IMR-90 (cell line): ENCODE results near the gene GPRIN2. TPM values are rescaled to one million over a fixed set of nuclear protein-coding genes. Genes with fewer than 3 reads are reported as not detected.

ENCODE experiments used
- ATAC-seq: fragments of 200-7000 bp; cut with Tn5 transposase; 2 replicates; pipeline ENCODE4 v1.9.1; 2020; ENCODE audit warnings: low read depth, mild to moderate bottlenecking, moderate library complexity
- BruUV-seq: library from RNA; stranded (reverse); fragments of 400-500 nt; replicated peaks from 2 replicates; lab custom pipeline; 2021; lab: Mats Ljungman, UMichigan
- CTCF ChIA-PET: fragments of 300-600 bp; formaldehyde crosslinking; extraction: SDS; loops from one replicate; lab custom pipeline; 2021; ENCODE audit warnings: antibody characterized with exemption; lab: Yijun Ruan, JAX
- POLR2A ChIA-PET: fragments of 300-600 bp; sonication (Branson Sonifier 250); formaldehyde crosslinking; loops from one replicate; lab custom pipeline; 2022; ENCODE audit warnings: antibody characterized with exemption; ENCODE audit not compliant: unreplicated experiment; lab: Charles Lee
- DNase-seq: peaks from one replicate; pipeline ENCODE4 v3.0.0; 2013
- H2AFZ ChIP-seq: replicated peaks from 2 replicates; pipeline ENCODE3; 2013; ENCODE audit warnings: low read length, mild to moderate bottlenecking; ENCODE audit not compliant: poor library complexity
- H2AK5ac ChIP-seq: 2 replicates; pipeline ENCODE4 v1.6.1; 2013; ENCODE audit warnings: low read depth, low read length, inconsistent platforms
- H2AK9ac ChIP-seq: replicated peaks from 2 replicates; pipeline ENCODE3; 2013; ENCODE audit warnings: mild to moderate bottlenecking, low read depth, low read length, moderate library complexity; ENCODE audit not compliant: poor library complexity
- H2BK120ac ChIP-seq: 2 replicates; pipeline ENCODE4 v1.6.1; 2013; ENCODE audit warnings: low read depth, low read length, inconsistent platforms
- H2BK15ac ChIP-seq: 3 replicates; pipeline ENCODE4 v1.6.1; 2013; ENCODE audit warnings: low read depth, low read length, inconsistent platforms
- H2BK20ac ChIP-seq: 2 replicates; pipeline ENCODE4 v1.6.1; 2013; ENCODE audit warnings: low read depth, mild to moderate bottlenecking, inconsistent platforms, low read length, moderate library complexity
- H2BK5ac ChIP-seq: 2 replicates; pipeline ENCODE4 v1.6.1; 2013; ENCODE audit warnings: mild to moderate bottlenecking, low read depth, low read length, inconsistent platforms; ENCODE audit not compliant: poor library complexity, severe bottlenecking
- H3K14ac ChIP-seq: replicated peaks from 2 replicates; pipeline ENCODE4 v1.6.1; 2013; ENCODE audit warnings: low read depth, low read length, inconsistent platforms
- H3K18ac ChIP-seq: 2 replicates; pipeline ENCODE4 v1.6.1; 2013; ENCODE audit warnings: low read depth, low read length, control low read depth
- H3K23ac ChIP-seq: 2 replicates; pipeline ENCODE4 v1.6.1; 2013; ENCODE audit warnings: low read depth, low read length, inconsistent platforms
- H3K27ac ChIP-seq: 2 replicates; pipeline ENCODE4 v1.5.1; 2013; ENCODE audit warnings: mild to moderate bottlenecking, control low read depth, low read length; ENCODE audit not compliant: insufficient read depth
- H3K27me3 ChIP-seq: 2 replicates; pipeline ENCODE4 v1.6.1; 2013; ENCODE audit warnings: low read length; ENCODE audit not compliant: control insufficient read depth, insufficient read depth
- H3K36me3 ChIP-seq: 2 replicates; pipeline ENCODE4 v1.6.1; 2013; ENCODE audit warnings: low read length, mixed read lengths; ENCODE audit not compliant: control insufficient read depth, insufficient read depth
- H3K4ac ChIP-seq: 2 replicates; pipeline ENCODE4 v1.6.1; 2013; ENCODE audit warnings: low read depth, low read length, inconsistent platforms
- H3K4me1 ChIP-seq: 2 replicates; pipeline ENCODE4 v1.6.1; 2013; ENCODE audit warnings: low read length, mixed read lengths; ENCODE audit not compliant: control insufficient read depth, insufficient read depth
- H3K4me2 ChIP-seq: 2 replicates; pipeline ENCODE4 v1.6.1; 2013; ENCODE audit warnings: low read depth, mild to moderate bottlenecking, control low read depth, low read length, moderate library complexity
- H3K4me3 ChIP-seq: 2 replicates; pipeline ENCODE4 v1.5.1; 2013; ENCODE audit warnings: low read depth, mild to moderate bottlenecking, control low read depth, low read length, moderate library complexity; ENCODE audit not compliant: insufficient read depth
- H3K56ac ChIP-seq: 2 replicates; pipeline ENCODE4 v1.6.1; 2013; ENCODE audit warnings: low read length, inconsistent platforms; ENCODE audit not compliant: insufficient read depth; ENCODE audit errors: extremely low read depth
- H3K79me1 ChIP-seq, 2 experiments: 2 replicates each; pipeline ENCODE4 v1.6.1; 2013; ENCODE audit warnings: low read length in 2 of 2, inconsistent platforms in 1 of 2, low read depth in 1 of 2
- H3K9ac ChIP-seq: 2 replicates; pipeline ENCODE4 v1.6.1; 2013; ENCODE audit warnings: low read depth, low read length, control low read depth
- H3K9me1 ChIP-seq: 2 replicates; pipeline ENCODE4 v1.6.1; 2013; ENCODE audit warnings: low read length, inconsistent platforms; ENCODE audit not compliant: insufficient read depth
- H3K9me3 ChIP-seq: 2 replicates; pipeline ENCODE4 v1.6.1; 2013; ENCODE audit warnings: low read length; ENCODE audit not compliant: control insufficient read depth, insufficient read depth
- H4K20me1 ChIP-seq: 2 replicates; pipeline ENCODE4 v1.6.1; 2013; ENCODE audit warnings: low read length, inconsistent platforms; ENCODE audit not compliant: insufficient read depth
- H4K5ac ChIP-seq: 2 replicates; pipeline ENCODE4 v1.6.1; 2013; ENCODE audit warnings: mild to moderate bottlenecking, low read depth, low read length, control low read depth
- H4K8ac ChIP-seq, 2 experiments: 2 replicates each; pipeline ENCODE4 v1.6.1; 2013; ENCODE audit warnings: low read depth in 2 of 2, low read length in 2 of 2, control low read depth in 1 of 2, inconsistent platforms in 1 of 2
- H4K91ac ChIP-seq: 2 replicates; pipeline ENCODE4 v1.6.1; 2013; ENCODE audit warnings: low read depth, low read length, inconsistent platforms; ENCODE audit not compliant: insufficient read depth
- BHLHE40 ChIP-seq: fragments of 150-350 bp; IDR thresholded peaks from 2 replicates; pipeline ENCODE4 v1.6.1; 2016; ENCODE audit warnings: mild to moderate bottlenecking, low read depth, low read length
- CEBPB ChIP-seq: IDR thresholded peaks from 2 replicates; pipeline ENCODE4 v1.6.1; 2012; ENCODE audit warnings: low read depth, low read length, improper control_type of control experiment
- CHD1 ChIP-seq: IDR thresholded peaks from 2 replicates; pipeline ENCODE4 v1.6.1; 2012; ENCODE audit warnings: low read depth, low read length, improper control_type of control experiment
- ELK1 ChIP-seq: fragments of 150-350 bp; IDR thresholded peaks from 2 replicates; pipeline ENCODE4 v1.6.1; 2016; ENCODE audit warnings: low read depth, mild to moderate bottlenecking, low read length, moderate library complexity, borderline replicate concordance
- FOS ChIP-seq: fragments of 150-350 bp; IDR thresholded peaks from 2 replicates; pipeline ENCODE4 v1.6.1; 2016; ENCODE audit warnings: low read depth, low read length
- MAFK ChIP-seq: IDR thresholded peaks from 2 replicates; pipeline ENCODE4 v1.6.1; 2012; ENCODE audit warnings: low read depth, low read length, improper control_type of control experiment
- MAZ ChIP-seq: IDR thresholded peaks from 2 replicates; pipeline ENCODE4 v1.6.1; 2012; ENCODE audit warnings: low read depth, mild to moderate bottlenecking, low read length, improper control_type of control experiment, moderate library complexity, borderline replicate concordance
- MXI1 ChIP-seq: IDR thresholded peaks from 2 replicates; pipeline ENCODE4 v1.6.1; 2012; ENCODE audit warnings: low read depth, mild to moderate bottlenecking, low read length, moderate library complexity, borderline replicate concordance
- NFE2L2 ChIP-seq: fragments of 150-350 bp; IDR thresholded peaks from 2 replicates; pipeline ENCODE4 v1.6.1; 2016; ENCODE audit warnings: low read depth, mild to moderate bottlenecking, low read length
- POLR2A ChIP-seq: IDR thresholded peaks from 2 replicates; pipeline ENCODE4 v1.6.1; 2012; ENCODE audit warnings: mild to moderate bottlenecking, low read depth, low read length
- RAD21 ChIP-seq: IDR thresholded peaks from 2 replicates; pipeline ENCODE4 v1.6.1; 2012; ENCODE audit warnings: low read length, improper control_type of control experiment
- RCOR1 ChIP-seq: IDR thresholded peaks from 2 replicates; pipeline ENCODE4 v1.6.1; 2012; ENCODE audit warnings: mild to moderate bottlenecking, low read length, improper control_type of control experiment; ENCODE audit not compliant: insufficient replicate concordance
- RFX5 ChIP-seq: IDR thresholded peaks from 2 replicates; pipeline ENCODE4 v1.8.0; 2012; ENCODE audit warnings: low read depth, mild to moderate bottlenecking, low read length, moderate library complexity
- SMC3 ChIP-seq: fragments of 150-350 bp; IDR thresholded peaks from 2 replicates; pipeline ENCODE4 v1.6.1; 2016; ENCODE audit warnings: low read depth, mild to moderate bottlenecking, antibody characterized with exemption, low read length, moderate library complexity
- USF2 ChIP-seq: fragments of 150-350 bp; IDR thresholded peaks from 2 replicates; pipeline ENCODE4 v1.6.1; 2017; ENCODE audit warnings: mild to moderate bottlenecking, antibody characterized with exemption, low read length, low read depth
- WGBS, 2 experiments: methylation state at CpG; one replicate each; pipeline versions ENCODE4 v1.1.5 to v1.1.7; 2013; ENCODE audit warnings: missing lambda C conversion rate in 2 of 2; ENCODE audit not compliant: insufficient read length in 1 of 2; ENCODE audit errors: extremely low coverage in 2 of 2; 5-methylcytosine and 5-hydroxymethylcytosine counted together
- dilution Hi-C: fragments of 300-500 bp; cut with HindIII; formaldehyde crosslinking; loops from one replicate; pipeline ENCODE4 v1.14.3; 2018; ENCODE audit warnings: low sequenced_read_pairs; ENCODE audit not compliant: unreplicated experiment
- in situ Hi-C: fragments of 300-500 bp; cut with MboI; formaldehyde crosslinking; loops from 3 replicates; pipeline ENCODE4 v1.14.3; 2019; ENCODE audit warnings: low sequenced_read_pairs, inconsistent platforms, mixed read lengths
- intact Hi-C: fragments of 100-400 bp; cut with micrococcal nuclease; formaldehyde crosslinking; loops from 2 replicates; pipeline ENCODE4 v1.10.0; 2022
- polyA plus RNA-seq, 3 experiments: library from polyadenylated mRNA; depleted of rRNA; stranded (reverse); fragments of >200 nt; gene quantifications; 2 replicates each; pipeline ENCODE4 v1.2.3, GENCODE V29; 2012; ENCODE audit warnings: low replicate concordance in 1 of 3
- total RNA-seq: library from RNA; depleted of rRNA; stranded (reverse); fragments of >200 nt; gene quantifications from 2 replicates; pipeline ENCODE4 v1.2.3, GENCODE V29; 2012
- TF ChIP-seq, protein P1 (sequence below): conservative IDR thresholded peaks from 2 replicates; pipeline ENCODE4 v1.5.1; 2012; ENCODE audit warnings: mild to moderate bottlenecking, low read depth, low read length, improper control_type of control experiment

Gene GPRIN2
- total and polyA plus RNA-seq, 2 of the 4 experiments (the other 2 are of a cell fraction), result under 0.01 TPM; not detected in 1

DNA sequence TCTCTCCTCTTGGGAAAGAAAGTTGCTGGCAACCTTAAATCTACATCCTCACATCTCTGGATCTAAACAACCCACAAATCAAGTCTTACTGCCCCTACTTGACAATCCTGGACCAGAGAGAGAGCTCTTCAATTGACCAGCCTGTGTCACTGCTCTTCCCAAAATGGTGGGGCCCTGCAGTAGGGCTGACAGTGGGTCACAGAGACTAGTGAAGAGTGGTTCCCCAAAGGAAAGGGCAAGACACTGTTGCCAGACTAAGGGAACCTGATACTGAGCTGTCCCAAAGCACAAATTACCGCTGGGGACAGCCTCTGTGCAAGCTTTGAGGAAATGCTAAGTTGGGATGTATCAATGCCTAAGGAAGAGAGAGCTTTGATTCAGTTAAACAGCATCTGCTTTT, 4.5 kb upstream of the GPRIN2 start:
- in situ Hi-C loops (no loop called here), dilution Hi-C loops (no loop called here), intact Hi-C loops (no loop called here)
- Histone ChIP-seq H3K36me3 (no peaks in the 10 kb centered on the region), H4K8ac (no peak overlapping the region), H3K27ac (no peak overlapping the region), H2BK15ac (no peak overlapping the region), H3K18ac (no peak overlapping the region), H3K4ac (no peak overlapping the region), H3K4me2 (no peak overlapping the region), H3K79me1 (no peaks in the 10 kb centered on the region), H3K27me3 (peaks cover 46% of the 10 kb centered on the region), H3K23ac (no peak overlapping the region), H3K9ac (no peak overlapping the region), H3K4me3 (no peak overlapping the region), H3K9me1 (no peaks in the 10 kb centered on the region), H2AFZ (no peak overlapping the region), H2BK120ac (no peak overlapping the region), H4K91ac (no peak overlapping the region), H3K56ac (no peak overlapping the region), H2AK9ac (no peak overlapping the region), H2BK5ac (no peak overlapping the region), H2AK5ac (no peak overlapping the region), H2BK20ac (no peak overlapping the region), H3K14ac (no peak overlapping the region), H4K5ac (no peak overlapping the region), H3K4me1 (no peaks in the 10 kb centered on the region; the same call in 1 of the 2 replicates), H4K20me1 (no peaks in the 10 kb centered on the region), H3K9me3 (no peaks in the 10 kb centered on the region)
- DNase-seq (no peak), ATAC-seq (no peak)
- 83% methylated on average over 1 of the region's 1 CpG; no CpG with 5 or more reads in 1 of the 2 experiments for WGBS, 2 experiments
- CTCF ChIA-PET, result interaction anchor here (0.6 to 0.7 kb wide), 2 partner anchors 1651 to 1730 kb away, joined by 3 read pairs; no protein-coding TSS in a partner anchor
- POLR2A ChIA-PET, result no interaction called here
- no peak for TF ChIP-seq ELK1
- no peak for TF ChIP-seq BHLHE40
- TF ChIP-seq RAD21, result no peak
- TF ChIP-seq MAFK, result no peak
- TF ChIP-seq SMC3, result no peak
- TF ChIP-seq RCOR1, result no peak
- no peak for TF ChIP-seq RFX5
- TF ChIP-seq POLR2A, result no peak
- no peak for TF ChIP-seq NFE2L2
- no peak for TF ChIP-seq CHD1
- TF ChIP-seq USF2, result no peak
- TF ChIP-seq MXI1, result no peak
- TF ChIP-seq, protein P1, sequence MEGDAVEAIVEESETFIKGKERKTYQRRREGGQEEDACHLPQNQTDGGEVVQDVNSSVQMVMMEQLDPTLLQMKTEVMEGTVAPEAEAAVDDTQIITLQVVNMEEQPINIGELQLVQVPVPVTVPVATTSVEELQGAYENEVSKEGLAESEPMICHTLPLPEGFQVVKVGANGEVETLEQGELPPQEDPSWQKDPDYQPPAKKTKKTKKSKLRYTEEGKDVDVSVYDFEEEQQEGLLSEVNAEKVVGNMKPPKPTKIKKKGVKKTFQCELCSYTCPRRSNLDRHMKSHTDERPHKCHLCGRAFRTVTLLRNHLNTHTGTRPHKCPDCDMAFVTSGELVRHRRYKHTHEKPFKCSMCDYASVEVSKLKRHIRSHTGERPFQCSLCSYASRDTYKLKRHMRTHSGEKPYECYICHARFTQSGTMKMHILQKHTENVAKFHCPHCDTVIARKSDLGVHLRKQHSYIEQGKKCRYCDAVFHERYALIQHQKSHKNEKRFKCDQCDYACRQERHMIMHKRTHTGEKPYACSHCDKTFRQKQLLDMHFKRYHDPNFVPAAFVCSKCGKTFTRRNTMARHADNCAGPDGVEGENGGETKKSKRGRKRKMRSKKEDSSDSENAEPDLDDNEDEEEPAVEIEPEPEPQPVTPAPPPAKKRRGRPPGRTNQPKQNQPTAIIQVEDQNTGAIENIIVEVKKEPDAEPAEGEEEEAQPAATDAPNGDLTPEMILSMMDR, result no peak
- no peak for TF ChIP-seq MAZ
- TF ChIP-seq CEBPB, result no peak
- no peak for TF ChIP-seq FOS
- no TSS peak for BruUV-seq
